MM.1S (cell line): Measurements from ENCODE around the gene PSME2.

Experiments
- CTCF ChIP-seq: fragments of 300-600 bp; sonication (generic); IDR thresholded peaks from 2 replicates; pipeline ENCODE4 v1.5.1; 2016; ENCODE audit warnings: antibody characterized with exemption, low read length, mixed read lengths
- EZH2 ChIP-seq: fragments of 300-600 bp; sonication (generic); optimal IDR thresholded peaks from 2 replicates; pipeline ENCODE3; 2017; ENCODE audit warnings: low read depth, mild to moderate bottlenecking, antibody characterized with exemption, low read length, mixed read lengths

- TF ChIP-seq CTCF (no peak), EZH2 (no peak)
Observed at GRCh38 chr14:24110523-24110922, 35.9 kb downstream of the PSME2 start.
